ENCODE results near the gene AKAP17A.

Gene AKAP17A

GRCh38 chrX:1584237-1585011 lies 7.0 kb upstream of the AKAP17A start:
- no peak for DNase-seq

- no peak for DNase-seq
These were observed 4.2 kb upstream of the AKAP17A start for GRCh38 chrX:1587161-1587560.

GRCh38 chrX:1589356-1590130 lies 1.9 kb upstream of the AKAP17A start:
- DNase-seq = no peak

- DNase-seq = no peak
These were observed 562 bp downstream of the AKAP17A start for GRCh38 chrX:1591863-1592469.

GRCh38 chrX:1592470-1593142 lies 1.2 kb downstream of the AKAP17A start:
- DNase-seq = peak; percentile 47 to 59

- DNase-seq = no peak
These were observed 2.2 kb downstream of the AKAP17A start for GRCh38 chrX:1593286-1594271.

- DNase-seq = no peak
These were observed 4.3 kb downstream of the AKAP17A start for GRCh38 chrX:1595711-1596060.

- no peak for DNase-seq
These were observed 5.4 kb downstream of the AKAP17A start for GRCh38 chrX:1596676-1597344.

GRCh38 chrX:1597345-1598020 lies 6.1 kb downstream of the AKAP17A start:
- no peak for DNase-seq

GRCh38 chrX:1598021-1598875 lies 6.8 kb downstream of the AKAP17A start:
- no peak for DNase-seq

GRCh38 chrX:1598876-1599790 lies 7.7 kb downstream of the AKAP17A start:
- no peak for DNase-seq

- no peak for DNase-seq
These were observed 8.5 kb downstream of the AKAP17A start for GRCh38 chrX:1599791-1600405.

GRCh38 chrX:1600406-1601050 lies 9.1 kb downstream of the AKAP17A start:
- DNase-seq = no peak

- no peak for DNase-seq
These were observed 9.8 kb downstream of the AKAP17A start for GRCh38 chrX:1601051-1601767.

GRCh38 chrX:1601768-1602085 lies 10.3 kb downstream of the AKAP17A start:
- DNase-seq = no peak

- no peak for DNase-seq
These were observed 10.9 kb downstream of the AKAP17A start for GRCh38 chrX:1602299-1602698.

GRCh38 chrX:1606496-1606895 lies 15.1 kb downstream of the AKAP17A start:
- DNase-seq = no peak

Data from Kasumi-1 (cell line).